H1 (cell line): Measurements from ENCODE around the gene FAM222B. TPM values are rescaled to one million over a fixed set of nuclear protein-coding genes. Genes with fewer than 3 reads are reported as not detected.

Source experiments
- POU5F1 ChIP-seq: IDR thresholded peaks from 2 replicates; pipeline ENCODE4 v1.6.1; 2011; ENCODE audit warnings: low read depth, mild to moderate bottlenecking, low read length, moderate library complexity
- polyA plus RNA-seq, 7 experiments: library from polyadenylated mRNA; depleted of rRNA in 3 of 7; stranded (reverse) in 5 of 7; unstranded in 2 of 7; fragments of >200 nt in 5 of 7; fragments of 200-250 nt in 2 of 7; gene quantifications; 1 replicate in 5 of 7; 2 replicates in 1 of 7; 4 replicates in 1 of 7; pipeline versions ENCODE4 v1.2.1 to v1.2.3, GENCODE V29; 2011 to 2013; ENCODE audit warnings: missing spikeins in 2 of 7, mixed read lengths in 2 of 7
- total RNA-seq: library from RNA; stranded (reverse); fragmentation: NEBNext Ultra II Directional; extraction: Animal tissue kit (Norgen Biotek cat#: 25700); gene quantifications from 2 replicates; pipeline ENCODE4 v1.2.1, GENCODE V29; 2021

The FAM222B gene
- total and polyA plus RNA-seq, 2 of the 8 experiments (the other 6 are each of a cell fraction or from before 2014, with no cell fraction given), result 42.1 to 81.7 TPM

DNA sequence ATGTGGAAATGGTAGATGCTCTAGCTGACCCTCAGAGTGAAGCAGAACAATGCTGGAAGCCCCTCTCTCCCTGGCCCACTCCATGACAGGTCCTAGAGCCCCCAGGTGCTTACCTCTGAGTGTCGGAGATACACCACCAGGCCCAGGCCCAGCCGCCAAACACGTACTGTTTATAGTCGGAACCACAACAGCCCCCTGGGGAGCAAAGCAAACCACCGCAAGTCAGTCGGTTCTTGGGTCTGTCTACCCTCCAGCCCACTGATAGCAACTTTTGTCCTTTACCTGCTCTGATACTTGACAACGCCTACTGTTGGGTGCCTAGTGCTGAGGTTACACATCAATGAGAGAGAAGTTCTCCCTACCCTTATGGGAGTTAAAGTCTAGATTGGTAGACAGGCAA is 46.2 kb upstream of the FAM222B start (continued):
- no peak for TF ChIP-seq POU5F1
